Measurements from ENCODE around the gene EFS. TPM values are rescaled to one million over a fixed set of nuclear protein-coding genes. Genes with fewer than 3 reads are reported as not detected.

Gene EFS
- total and polyA plus RNA-seq, 12 donors = 1.1 to 6.0 (median 2.3) TPM

DNA sequence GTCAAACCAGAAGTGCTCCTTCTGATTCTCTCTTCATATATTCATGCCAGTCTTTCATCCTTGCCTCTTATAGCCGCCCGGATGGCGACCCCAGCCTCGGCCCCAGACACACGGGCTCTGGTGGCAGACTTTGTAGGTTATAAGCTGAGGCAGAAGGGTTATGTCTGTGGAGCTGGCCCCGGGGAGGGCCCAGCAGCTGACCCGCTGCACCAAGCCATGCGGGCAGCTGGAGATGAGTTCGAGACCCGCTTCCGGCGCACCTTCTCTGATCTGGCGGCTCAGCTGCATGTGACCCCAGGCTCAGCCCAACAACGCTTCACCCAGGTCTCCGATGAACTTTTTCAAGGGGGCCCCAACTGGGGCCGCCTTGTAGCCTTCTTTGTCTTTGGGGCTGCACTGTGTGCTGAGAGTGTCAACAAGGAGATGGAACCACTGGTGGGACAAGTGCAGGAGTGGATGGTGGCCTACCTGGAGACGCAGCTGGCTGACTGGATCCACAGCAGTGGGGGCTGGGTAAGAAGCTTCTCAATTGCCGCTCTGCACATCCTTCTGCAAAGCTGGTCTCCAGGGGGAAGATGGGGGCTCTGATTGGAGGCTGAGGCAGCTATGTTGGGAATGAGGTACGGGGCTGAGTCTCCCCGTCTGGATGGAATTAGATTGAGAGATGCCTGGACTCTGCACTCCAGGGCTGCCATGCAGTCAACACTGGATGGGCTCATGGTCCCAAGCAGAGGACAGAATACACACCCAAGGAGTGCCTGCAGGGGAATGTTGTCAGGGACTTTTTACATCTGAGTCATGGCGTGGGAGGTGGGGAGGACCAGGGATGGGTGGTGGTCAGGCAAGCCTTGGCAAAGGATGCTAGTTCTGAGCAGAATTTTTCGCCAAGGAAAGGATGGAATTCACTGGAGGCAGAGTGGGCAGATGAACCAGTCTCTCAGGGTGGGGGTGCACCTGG, 57.0 kb downstream of the EFS start:
- intact Hi-C loops (cut with DNase I) = loop anchor here in 3 of 10 donors (2.0 to 10.0 kb wide), 4 partner anchors 13 to 837 kb away; partner anchors contain the start of genes PABPN1 (in 2 of the 3), EMC9 (in 1 of the 3), NGDN (in 1 of the 3) and PSME2 (in 1 of the 3)
- Histone ChIP-seq H3K4me1 (peaks cover 13 to 35% (median 30%) of the 10 kb centered on the region in 9 donors), H3K27me3 (no peaks in the 10 kb centered on the region), H3K4me3 (peak overlapping the region in 8 of 10 donors; percentile 39 to 85 (median 72)), H3K9me3 (no peaks in the 10 kb centered on the region), H3K36me3 (peaks cover 0 to 51% (median 8%) of the 10 kb centered on the region in 9 donors), H3K27ac (peak overlapping the region in 6 of 10 donors; percentile 83 to 92 (median 91))
- DNase-seq = no peak
- WGBS, 2 donors = 88 to 91% methylated on average over 22 of the region's 22 CpGs
- TF ChIP-seq, protein P1, sequence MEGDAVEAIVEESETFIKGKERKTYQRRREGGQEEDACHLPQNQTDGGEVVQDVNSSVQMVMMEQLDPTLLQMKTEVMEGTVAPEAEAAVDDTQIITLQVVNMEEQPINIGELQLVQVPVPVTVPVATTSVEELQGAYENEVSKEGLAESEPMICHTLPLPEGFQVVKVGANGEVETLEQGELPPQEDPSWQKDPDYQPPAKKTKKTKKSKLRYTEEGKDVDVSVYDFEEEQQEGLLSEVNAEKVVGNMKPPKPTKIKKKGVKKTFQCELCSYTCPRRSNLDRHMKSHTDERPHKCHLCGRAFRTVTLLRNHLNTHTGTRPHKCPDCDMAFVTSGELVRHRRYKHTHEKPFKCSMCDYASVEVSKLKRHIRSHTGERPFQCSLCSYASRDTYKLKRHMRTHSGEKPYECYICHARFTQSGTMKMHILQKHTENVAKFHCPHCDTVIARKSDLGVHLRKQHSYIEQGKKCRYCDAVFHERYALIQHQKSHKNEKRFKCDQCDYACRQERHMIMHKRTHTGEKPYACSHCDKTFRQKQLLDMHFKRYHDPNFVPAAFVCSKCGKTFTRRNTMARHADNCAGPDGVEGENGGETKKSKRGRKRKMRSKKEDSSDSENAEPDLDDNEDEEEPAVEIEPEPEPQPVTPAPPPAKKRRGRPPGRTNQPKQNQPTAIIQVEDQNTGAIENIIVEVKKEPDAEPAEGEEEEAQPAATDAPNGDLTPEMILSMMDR (IDR thresholded peaks at IDR 0.05) = no peak
- ATAC-seq = no peak

DNA sequence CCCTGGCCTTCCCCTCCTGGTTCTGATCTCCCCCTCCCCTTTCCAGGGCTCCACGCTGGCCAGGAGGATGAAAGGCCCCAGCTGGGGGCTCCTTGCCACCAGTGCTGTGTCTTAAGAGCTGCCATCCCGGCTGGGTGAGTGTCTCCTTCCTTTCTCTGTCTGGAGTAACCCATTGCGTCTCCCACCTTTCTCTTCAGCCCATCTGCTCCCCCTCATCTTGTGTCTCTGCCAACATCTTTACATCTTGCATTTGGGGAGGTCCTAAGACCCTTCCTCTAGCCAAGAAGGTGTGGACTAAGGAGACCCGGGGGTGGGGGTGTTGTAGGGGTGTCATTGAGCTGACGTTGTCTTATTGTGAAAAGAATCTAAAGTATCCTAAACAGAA, 57.8 kb downstream of the EFS start:
- 10 to 21% methylated on average over 5 of the region's 5 CpGs for WGBS, 2 donors
- Histone ChIP-seq H3K9me3 (no peaks in the 10 kb centered on the region), H3K27me3 (no peaks in the 10 kb centered on the region), H3K36me3 (peaks cover 0 to 47% (median 8%) of the 10 kb centered on the region in 9 donors), H3K4me3 (peak overlapping the region; percentile 39 to 85 (median 72)), H3K27ac (peak overlapping the region in 9 of 10 donors; percentile 83 to 93 (median 91)), H3K4me1 (peaks cover 13 to 41% (median 37%) of the 10 kb centered on the region in 9 donors)
- intact Hi-C loops (cut with DNase I) = loop anchor here in 3 of 10 donors (2.0 to 10.0 kb wide), 4 partner anchors 14 to 838 kb away; partner anchors contain the start of genes PABPN1 (in 2 of the 3), EMC9 (in 1 of the 3), NGDN (in 1 of the 3) and PSME2 (in 1 of the 3)
- TF ChIP-seq, protein P1 (IDR thresholded peaks at IDR 0.05) = no peak
- DNase-seq (no peak), ATAC-seq (no peak)

DNA sequence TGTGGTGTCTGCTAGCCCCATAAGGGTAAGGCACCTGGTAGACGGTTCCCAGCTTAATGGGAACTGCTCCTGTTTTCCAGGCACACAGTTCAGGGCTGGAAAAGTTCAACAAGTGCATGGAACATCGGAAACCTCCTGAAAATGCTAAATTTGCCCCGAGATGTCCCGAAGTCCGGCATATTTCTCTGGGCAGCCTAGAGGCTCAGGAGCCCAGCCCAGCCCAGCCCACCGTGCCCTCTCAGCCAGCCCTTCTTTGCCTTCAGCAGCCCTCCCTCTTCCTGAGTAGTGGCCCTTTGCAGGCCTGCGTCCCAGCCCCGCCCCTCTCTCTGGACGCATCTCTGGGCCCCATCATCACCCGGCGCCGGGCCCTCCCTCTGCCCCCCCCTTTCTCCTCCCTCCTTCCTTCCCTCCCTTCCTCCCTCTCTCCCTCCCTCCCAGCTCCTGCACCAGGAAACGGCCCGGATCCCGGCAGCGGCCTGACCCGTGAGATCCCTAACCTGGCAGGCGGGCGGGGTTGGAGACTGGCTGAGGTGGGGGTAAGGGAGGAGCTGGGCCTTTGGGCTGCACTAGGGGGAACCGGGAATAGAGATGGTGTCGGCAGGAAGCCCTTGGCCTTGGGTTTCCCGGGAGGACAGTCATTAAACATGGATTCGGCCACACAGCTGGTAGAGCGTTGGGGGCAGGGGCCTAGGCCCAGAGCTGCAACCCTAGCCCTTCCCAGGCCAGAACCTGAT, 58.4 kb downstream of the EFS start, which contains the start of gene BCL2L2:
TSS of gene BCL2L2 (plus strand) at position 422 of the 734 bp plus-strand sequence. CDS start 935 bp downstream, outside the sequence.
- H3K9me3 ChIP-seq = no peaks in the 10 kb centered on the region
- DNase-seq = peak; percentile 92 to 94
- peaks cover 13 to 41% (median 37%) of the 10 kb centered on the region in 9 donors for H3K4me1 ChIP-seq
- no peaks in the 10 kb centered on the region for H3K27me3 ChIP-seq
- peaks cover 0 to 41% (median 8%) of the 10 kb centered on the region in 9 donors for H3K36me3 ChIP-seq
- H3K27ac ChIP-seq = peak within 1 kb of the TSS; percentile 48 to 93 (median 91)
- peak; percentile 59 to 84 (median 78) for ATAC-seq
- H3K4me3 ChIP-seq = peak within 1 kb of the TSS; percentile 39 to 85 (median 72)
- TF ChIP-seq, protein P1 (IDR thresholded peaks at IDR 0.05) = no peak
- WGBS, 2 donors = 0 to 1% methylated on average over 24 of the region's 24 CpGs
- intact Hi-C loops (cut with DNase I) = loop anchor here in 3 of 10 donors (2.0 to 10.0 kb wide), 4 partner anchors 14 to 838 kb away; partner anchors contain the start of genes PABPN1 (in 2 of the 3), EMC9 (in 1 of the 3), NGDN (in 1 of the 3) and PSME2 (in 1 of the 3)

Small RNA genes lying within 50 kb of the gene (microRNA-seq; reads per million reads assigned to microRNA genes)
- 1,047 to 1,197 reads per million in 2 donors for gene MIR208A

Other genes with a start within 250 kb of the EFS start
- gene CEBPE, start 245.9 kb downstream of the EFS start, total RNA-seq = under 1 TPM in 1 of 10 donors, not detected in 9; 0.53 TPM
- under 1 TPM in 1 of 2 donors, not detected in 1; 0.07 TPM for gene CEBPE, start 245.9 kb downstream of the EFS start, polyA plus RNA-seq
- gene SLC7A8, start 181.5 kb downstream of the EFS start, total RNA-seq = 10 to 100 TPM in 4 of 10 donors, 1 to 10 TPM in 6; 5.9 to 14.8 (median 9.6) TPM
- 10 to 100 TPM in 1 of 2 donors, 1 to 10 TPM in 1; 7.8 to 14.9 TPM for gene SLC7A8, start 181.5 kb downstream of the EFS start, polyA plus RNA-seq
- not detected for gene RNF212B, start 127.2 kb downstream of the EFS start, total RNA-seq
- not detected for gene RNF212B, start 127.2 kb downstream of the EFS start, polyA plus RNA-seq
- gene HOMEZ, start 79.0 kb downstream of the EFS start, total RNA-seq = 10 to 100 TPM in 4 of 10 donors, 1 to 10 TPM in 6; 5.7 to 13.4 (median 9.5) TPM
- gene HOMEZ, start 79.0 kb downstream of the EFS start, polyA plus RNA-seq = 1 to 10 TPM; 7.0 to 7.3 TPM
- gene PPP1R3E, start 62.3 kb downstream of the EFS start, total RNA-seq = 1 to 10 TPM; 4.5 to 9.3 (median 6.6) TPM
- gene PPP1R3E, start 62.3 kb downstream of the EFS start, polyA plus RNA-seq = 10 to 100 TPM in 1 of 2 donors, 1 to 10 TPM in 1; 2.3 to 20.6 TPM
- gene BCL2L2, start 58.3 kb downstream of the EFS start, total RNA-seq = 10 to 100 TPM; 33.3 to 44.9 (median 38.2) TPM
- 10 to 100 TPM; 16.8 to 22.4 TPM for gene BCL2L2, start 58.3 kb downstream of the EFS start, polyA plus RNA-seq
- gene PABPN1, start 43.7 kb downstream of the EFS start, total RNA-seq = 10 to 100 TPM; 57.0 to 96.1 (median 67.8) TPM
- gene PABPN1, start 43.7 kb downstream of the EFS start, polyA plus RNA-seq = 100 to 1,000 TPM in 1 of 2 donors, 10 to 100 TPM in 1; 67.0 to 196 TPM
- 10 to 100 TPM in 4 of 10 donors, 1 to 10 TPM in 6; 4.8 to 18.9 (median 9.6) TPM for gene SLC22A17, start 12.3 kb downstream of the EFS start, total RNA-seq
- 10 to 100 TPM in 1 of 2 donors, 1 to 10 TPM in 1; 9.9 to 10.6 TPM for gene SLC22A17, start 12.3 kb downstream of the EFS start, polyA plus RNA-seq
- gene IL25, start 7.6 kb upstream of the EFS start, total RNA-seq = under 1 TPM in 1 of 10 donors, not detected in 9; 0.29 TPM
- gene IL25, start 7.6 kb upstream of the EFS start, polyA plus RNA-seq = not detected
- under 1 TPM in 3 of 10 donors, not detected in 7; 0.32 to 0.53 (median 0.49) TPM for gene CMTM5, start 11.9 kb upstream of the EFS start, total RNA-seq
- 1 to 10 TPM; 2.9 to 5.3 TPM for gene CMTM5, start 11.9 kb upstream of the EFS start, polyA plus RNA-seq
- gene MYH6, start 43.1 kb upstream of the EFS start, total RNA-seq = 1,000 to 10,000 TPM in 2 of 10 donors, 100 to 1,000 TPM in 6, 10 to 100 TPM in 2; 76.6 to 7,525 (median 125) TPM
- gene MYH6, start 43.1 kb upstream of the EFS start, polyA plus RNA-seq = 1,000 to 10,000 TPM; 3,967 to 5,106 TPM
- over 10,000 TPM in 9 of 10 donors, 1,000 to 10,000 TPM in 1; 7,779 to 22,607 (median 19,145) TPM for gene MYH7, start 70.5 kb upstream of the EFS start, total RNA-seq
- 1,000 to 10,000 TPM in 1 of 2 donors, 100 to 1,000 TPM in 1; 641 to 7,351 TPM for gene MYH7, start 70.5 kb upstream of the EFS start, polyA plus RNA-seq
- 10 to 100 TPM; 14.4 to 20.9 (median 17.2) TPM for gene NGDN, start 104.5 kb upstream of the EFS start, total RNA-seq
- 10 to 100 TPM; 22.2 to 40.5 TPM for gene NGDN, start 104.5 kb upstream of the EFS start, polyA plus RNA-seq
- gene ZFHX2, start 186.6 kb upstream of the EFS start, total RNA-seq = 1 to 10 TPM in 5 of 10 donors, under 1 TPM in 5; 0.57 to 1.9 (median 1.1) TPM
- 1 to 10 TPM in 1 of 2 donors, under 1 TPM in 1; 0.25 to 1.0 TPM for gene ZFHX2, start 186.6 kb upstream of the EFS start, polyA plus RNA-seq
- 10 to 100 TPM; 15.8 to 27.9 (median 18.0) TPM for gene THTPA, start 191.1 kb upstream of the EFS start, total RNA-seq
- 10 to 100 TPM in 1 of 2 donors, 1 to 10 TPM in 1; 8.7 to 20.8 TPM for gene THTPA, start 191.1 kb upstream of the EFS start, polyA plus RNA-seq
- 10 to 100 TPM in 5 of 10 donors, 1 to 10 TPM in 5; 6.6 to 19.9 (median 9.9) TPM for gene AP1G2, start 202.6 kb upstream of the EFS start, total RNA-seq
- 10 to 100 TPM; 10.4 to 58.5 TPM for gene AP1G2, start 202.6 kb upstream of the EFS start, polyA plus RNA-seq
- under 1 TPM in 9 of 10 donors, not detected in 1; 0.06 to 0.38 (median 0.15) TPM for gene JPH4, start 213.6 kb upstream of the EFS start, total RNA-seq
- gene JPH4, start 213.6 kb upstream of the EFS start, polyA plus RNA-seq = under 1 TPM; 0.07 to 0.22 TPM